GM12878 (cell line): Measurements from ENCODE around the gene KRTAP13-4.

Experiments
- BRCA1 ChIP-seq: IDR thresholded peaks from 2 replicates; pipeline ENCODE4 v1.6.1; 2011; ENCODE audit warnings: low read depth, low read length, improper control_type of control experiment
- CTCF ChIP-seq, 3 experiments: IDR thresholded peaks in 2 of 3; conservative IDR thresholded peaks in 1 of 3; 2 replicates each; pipeline ENCODE4 v1.5.1; 2011; ENCODE audit warnings: low read depth in 3 of 3, low read length in 3 of 3, mild to moderate bottlenecking in 3 of 3, control low read depth in 2 of 3, moderate library complexity in 2 of 3, inconsistent platforms in 1 of 3, mixed read lengths in 1 of 3; ENCODE audit not compliant: control insufficient read depth in 2 of 3, insufficient read depth in 1 of 3; ENCODE audit errors: extremely low read depth in 1 of 3
- FOXM1 ChIP-seq: IDR thresholded peaks from 2 replicates; pipeline ENCODE4 v1.6.1; 2012; ENCODE audit warnings: low read depth, mild to moderate bottlenecking, inconsistent platforms, low read length, moderate library complexity
- MAX ChIP-seq: IDR thresholded peaks from 2 replicates; pipeline ENCODE4 v1.6.1; 2012; ENCODE audit warnings: low read depth, low read length, improper control_type of control experiment
- MYC ChIP-seq: IDR thresholded peaks from 2 replicates; pipeline ENCODE4 v1.6.1; 2011; ENCODE audit warnings: mild to moderate bottlenecking, low read length, moderate library complexity, inconsistent platforms; ENCODE audit not compliant: insufficient read depth, insufficient replicate concordance, insufficient read length, severe bottlenecking
- NFYB ChIP-seq: IDR thresholded peaks from 2 replicates; pipeline ENCODE4 v1.6.1; 2011; ENCODE audit warnings: low read depth, mild to moderate bottlenecking, low read length, improper control_type of control experiment, moderate library complexity; ENCODE audit not compliant: insufficient read depth
- POLR2A ChIP-seq: IDR thresholded peaks from 2 replicates; pipeline ENCODE4 v1.6.1; 2011; ENCODE audit warnings: low read depth, mild to moderate bottlenecking, low read length
- RFX5 ChIP-seq: IDR thresholded peaks from 2 replicates; pipeline ENCODE4 v1.6.1; 2011; ENCODE audit warnings: low read depth, low read length, improper control_type of control experiment
- SMC3 ChIP-seq: IDR thresholded peaks from 2 replicates; pipeline ENCODE4 v1.6.1; 2011; ENCODE audit warnings: low read length, improper control_type of control experiment, borderline replicate concordance
- SREBF2 ChIP-seq: IDR thresholded peaks from 2 replicates; pipeline ENCODE4 v1.6.1; 2012; ENCODE audit warnings: mild to moderate bottlenecking, low read length
- TAF1 ChIP-seq: IDR thresholded peaks from 2 replicates; pipeline ENCODE4 v1.6.1; 2011; ENCODE audit warnings: mild to moderate bottlenecking, low read depth, low read length, borderline replicate concordance
- TF ChIP-seq, protein P1 (sequence below): IDR thresholded peaks from 2 replicates; pipeline ENCODE4 v1.6.1; 2012; ENCODE audit warnings: mild to moderate bottlenecking, low read depth, low read length
- TF ChIP-seq, protein P2 (sequence below): fragments of 450-650 bp; IDR thresholded peaks from 2 replicates; pipeline ENCODE4 v1.6.1; 2017; ENCODE audit warnings: mild to moderate bottlenecking, moderate library complexity

- TF ChIP-seq, protein P1, sequence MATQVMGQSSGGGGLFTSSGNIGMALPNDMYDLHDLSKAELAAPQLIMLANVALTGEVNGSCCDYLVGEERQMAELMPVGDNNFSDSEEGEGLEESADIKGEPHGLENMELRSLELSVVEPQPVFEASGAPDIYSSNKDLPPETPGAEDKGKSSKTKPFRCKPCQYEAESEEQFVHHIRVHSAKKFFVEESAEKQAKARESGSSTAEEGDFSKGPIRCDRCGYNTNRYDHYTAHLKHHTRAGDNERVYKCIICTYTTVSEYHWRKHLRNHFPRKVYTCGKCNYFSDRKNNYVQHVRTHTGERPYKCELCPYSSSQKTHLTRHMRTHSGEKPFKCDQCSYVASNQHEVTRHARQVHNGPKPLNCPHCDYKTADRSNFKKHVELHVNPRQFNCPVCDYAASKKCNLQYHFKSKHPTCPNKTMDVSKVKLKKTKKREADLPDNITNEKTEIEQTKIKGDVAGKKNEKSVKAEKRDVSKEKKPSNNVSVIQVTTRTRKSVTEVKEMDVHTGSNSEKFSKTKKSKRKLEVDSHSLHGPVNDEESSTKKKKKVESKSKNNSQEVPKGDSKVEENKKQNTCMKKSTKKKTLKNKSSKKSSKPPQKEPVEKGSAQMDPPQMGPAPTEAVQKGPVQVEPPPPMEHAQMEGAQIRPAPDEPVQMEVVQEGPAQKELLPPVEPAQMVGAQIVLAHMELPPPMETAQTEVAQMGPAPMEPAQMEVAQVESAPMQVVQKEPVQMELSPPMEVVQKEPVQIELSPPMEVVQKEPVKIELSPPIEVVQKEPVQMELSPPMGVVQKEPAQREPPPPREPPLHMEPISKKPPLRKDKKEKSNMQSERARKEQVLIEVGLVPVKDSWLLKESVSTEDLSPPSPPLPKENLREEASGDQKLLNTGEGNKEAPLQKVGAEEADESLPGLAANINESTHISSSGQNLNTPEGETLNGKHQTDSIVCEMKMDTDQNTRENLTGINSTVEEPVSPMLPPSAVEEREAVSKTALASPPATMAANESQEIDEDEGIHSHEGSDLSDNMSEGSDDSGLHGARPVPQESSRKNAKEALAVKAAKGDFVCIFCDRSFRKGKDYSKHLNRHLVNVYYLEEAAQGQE = no peak
- TF ChIP-seq POLR2A (no peak), TAF1 (no peak), SREBF2 (no peak), NFYB (no peak), CTCF (IDR thresholded peaks at IDR 0.05 in 2 of 3, conservative IDR thresholded peaks at IDR 0.05 in 1 of 3; ENCODE audit: control insufficient read depth in 2 of 3, extremely low read depth in 1 of 3, insufficient read depth in 1 of 3, low read depth in 3 of 3, low read length in 3 of 3) (no peak), MYC (no peak), RFX5 (no peak), BRCA1 (no peak), FOXM1 (no peak), SMC3 (no peak), MAX (no peak)
- TF ChIP-seq, protein P2, sequence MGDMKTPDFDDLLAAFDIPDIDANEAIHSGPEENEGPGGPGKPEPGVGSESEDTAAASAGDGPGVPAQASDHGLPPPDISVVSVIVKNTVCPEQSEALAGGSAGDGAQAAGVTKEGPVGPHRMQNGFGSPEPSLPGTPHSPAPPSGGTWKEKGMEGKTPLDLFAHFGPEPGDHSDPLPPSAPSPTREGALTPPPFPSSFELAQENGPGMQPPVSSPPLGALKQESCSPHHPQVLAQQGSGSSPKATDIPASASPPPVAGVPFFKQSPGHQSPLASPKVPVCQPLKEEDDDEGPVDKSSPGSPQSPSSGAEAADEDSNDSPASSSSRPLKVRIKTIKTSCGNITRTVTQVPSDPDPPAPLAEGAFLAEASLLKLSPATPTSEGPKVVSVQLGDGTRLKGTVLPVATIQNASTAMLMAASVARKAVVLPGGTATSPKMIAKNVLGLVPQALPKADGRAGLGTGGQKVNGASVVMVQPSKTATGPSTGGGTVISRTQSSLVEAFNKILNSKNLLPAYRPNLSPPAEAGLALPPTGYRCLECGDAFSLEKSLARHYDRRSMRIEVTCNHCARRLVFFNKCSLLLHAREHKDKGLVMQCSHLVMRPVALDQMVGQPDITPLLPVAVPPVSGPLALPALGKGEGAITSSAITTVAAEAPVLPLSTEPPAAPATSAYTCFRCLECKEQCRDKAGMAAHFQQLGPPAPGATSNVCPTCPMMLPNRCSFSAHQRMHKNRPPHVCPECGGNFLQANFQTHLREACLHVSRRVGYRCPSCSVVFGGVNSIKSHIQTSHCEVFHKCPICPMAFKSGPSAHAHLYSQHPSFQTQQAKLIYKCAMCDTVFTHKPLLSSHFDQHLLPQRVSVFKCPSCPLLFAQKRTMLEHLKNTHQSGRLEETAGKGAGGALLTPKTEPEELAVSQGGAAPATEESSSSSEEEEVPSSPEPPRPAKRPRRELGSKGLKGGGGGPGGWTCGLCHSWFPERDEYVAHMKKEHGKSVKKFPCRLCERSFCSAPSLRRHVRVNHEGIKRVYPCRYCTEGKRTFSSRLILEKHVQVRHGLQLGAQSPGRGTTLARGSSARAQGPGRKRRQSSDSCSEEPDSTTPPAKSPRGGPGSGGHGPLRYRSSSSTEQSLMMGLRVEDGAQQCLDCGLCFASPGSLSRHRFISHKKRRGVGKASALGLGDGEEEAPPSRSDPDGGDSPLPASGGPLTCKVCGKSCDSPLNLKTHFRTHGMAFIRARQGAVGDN = no peak
Observed at GRCh38 chr21:30415993-30416392, 14.0 kb upstream of the KRTAP13-4 start.
